SK-N-SH (cell line): ENCODE measurements around the gene TTLL1. TPM values are rescaled to one million over a fixed set of nuclear protein-coding genes. Genes with fewer than 3 reads are reported as not detected.

ENCODE experiments used
- CTCF ChIA-PET: fragments of 300-600, 350-600 bp; formaldehyde crosslinking; extraction: SDS; loops from one replicate; lab custom pipeline; 2021; lab: Yijun Ruan, JAX
- POLR2A ChIA-PET: fragments of 350-600 bp; sonication (Branson Sonifier 250); formaldehyde crosslinking; extraction: SDS; loops from one replicate; lab custom pipeline; 2020; ENCODE audit warnings: antibody characterized with exemption, inconsistent platforms; lab: Yijun Ruan, JAX
- DNase-seq: peaks from one replicate; pipeline ENCODE4 v3.0.0; 2012
- H2AFZ ChIP-seq: fragments of 200-600 bp; sonication (generic); 2 replicates; pipeline ENCODE4 v1.8.1; 2016; ENCODE audit warnings: antibody characterized with exemption, mild to moderate bottlenecking, low read depth
- H3F3A ChIP-seq: fragments of 200-600 bp; sonication (generic); replicated peaks from 2 replicates; pipeline ENCODE3; 2016; ENCODE audit warnings: antibody characterized with exemption, mild to moderate bottlenecking; ENCODE audit not compliant: insufficient read depth
- H3K27ac ChIP-seq, 2 experiments: fragments of 200-500 bp in 1 of 2; fragments of 200-600 bp in 1 of 2; sonication (Bioruptor generic) in 1 of 2; sonication (generic), shearing (Covaris generic) in 1 of 2; 2 replicates each; pipeline versions ENCODE4 v1.5.1 to v1.6.1; 2014 to 2016; ENCODE audit warnings: low read depth in 2 of 2, inconsistent platforms in 1 of 2, low read length in 1 of 2, mild to moderate bottlenecking in 1 of 2, mixed read lengths in 1 of 2
- H3K27me3 ChIP-seq: fragments of 200-600 bp; sonication (generic), shearing (Covaris generic); 2 replicates; pipeline ENCODE4 v1.6.1; 2016; ENCODE audit warnings: mixed run types; ENCODE audit not compliant: insufficient read depth
- H3K36me3 ChIP-seq, 2 experiments: fragments of 200-500 bp in 1 of 2; fragments of 200-600 bp in 1 of 2; sonication (Bioruptor generic) in 1 of 2; sonication (generic) in 1 of 2; replicated peaks in 1 of 2; 2 replicates each; pipeline versions ENCODE3 to v1.5.1; 2014 to 2016; ENCODE audit warnings: low read length in 1 of 2, mild to moderate bottlenecking in 1 of 2; ENCODE audit not compliant: insufficient read depth in 2 of 2, control insufficient read depth in 1 of 2
- H3K4me1 ChIP-seq, 2 experiments: fragments of 200-500 bp in 1 of 2; fragments of 200-600 bp in 1 of 2; sonication (Bioruptor generic) in 1 of 2; sonication (generic), shearing (Covaris generic) in 1 of 2; 2 replicates each; pipeline versions ENCODE4 v1.5.1 to v1.6.1; 2014 to 2016; ENCODE audit warnings: low read depth in 1 of 2, low read length in 1 of 2, mixed run types in 1 of 2; ENCODE audit not compliant: insufficient read depth in 2 of 2, control insufficient read depth in 1 of 2
- H3K4me2 ChIP-seq: fragments of 200-600 bp; sonication (generic), shearing (Covaris generic); 2 replicates; pipeline ENCODE4 v1.6.1; 2017; ENCODE audit warnings: mixed run types
- H3K4me3 ChIP-seq, 2 experiments: fragments of 200-500 bp in 1 of 2; fragments of 200-600 bp in 1 of 2; sonication (Bioruptor generic) in 1 of 2; sonication (generic), shearing (Covaris generic) in 1 of 2; 2 replicates each; pipeline versions ENCODE4 v1.5.1 to v1.8.1; 2014 to 2016; ENCODE audit warnings: low read depth in 2 of 2, inconsistent platforms in 1 of 2, low read length in 1 of 2, mild to moderate bottlenecking in 1 of 2, mixed read lengths in 1 of 2, moderate library complexity in 1 of 2
- H3K79me2 ChIP-seq: fragments of 200-600 bp; sonication (generic); 2 replicates; pipeline ENCODE4 v1.8.1; 2017; ENCODE audit warnings: mild to moderate bottlenecking; ENCODE audit not compliant: insufficient read depth
- H3K9ac ChIP-seq: fragments of 200-600 bp; sonication (generic); 2 replicates; pipeline ENCODE4 v1.6.1; 2017; ENCODE audit warnings: mixed run types
- H3K9me2 ChIP-seq: fragments of 200-600 bp; sonication (generic); 2 replicates; pipeline ENCODE4 v1.6.1; 2017; ENCODE audit warnings: mixed run types
- H3K9me3 ChIP-seq: fragments of 200-600 bp; sonication (generic); 2 replicates; pipeline ENCODE4 v1.6.1; 2017; ENCODE audit warnings: mixed run types, mild to moderate bottlenecking, moderate library complexity
- H4K20me1 ChIP-seq: fragments of 200-600 bp; sonication (generic); 2 replicates; pipeline ENCODE4 v1.6.1; 2017; ENCODE audit warnings: mild to moderate bottlenecking, mixed run types; ENCODE audit not compliant: insufficient read depth
- FOSL2 ChIP-seq: IDR thresholded peaks from 2 replicates; pipeline ENCODE4 v1.4.0; 2012; ENCODE audit warnings: low read depth, mild to moderate bottlenecking, moderate library complexity, borderline replicate concordance
- GABPA ChIP-seq: IDR thresholded peaks from 2 replicates; pipeline ENCODE4 v1.4.0; 2012; ENCODE audit warnings: low read depth, mild to moderate bottlenecking
- GATA2 ChIP-seq: sonication (generic); formaldehyde crosslinking; IDR thresholded peaks from 2 replicates; pipeline ENCODE4 v1.5.0; 2020; ENCODE audit warnings: mild to moderate bottlenecking, missing genetic modification reagents
- MXI1 ChIP-seq: IDR thresholded peaks from 2 replicates; pipeline ENCODE4 v1.6.1; 2012; ENCODE audit warnings: mild to moderate bottlenecking, low read depth, low read length, improper control_type of control experiment
- NRF1 ChIP-seq: IDR thresholded peaks from 2 replicates; pipeline ENCODE4 v1.6.1; 2012; ENCODE audit warnings: low read depth, mild to moderate bottlenecking, low read length
- POLR2AphosphoS5 ChIP-seq: IDR thresholded peaks from 2 replicates; pipeline ENCODE4 v1.6.1; 2012; ENCODE audit warnings: low read depth, low read length
- RCOR1 ChIP-seq: fragments of 150-350 bp; IDR thresholded peaks from 2 replicates; pipeline ENCODE4 v1.6.1; 2017; ENCODE audit warnings: antibody characterized with exemption, low read length
- REST ChIP-seq: IDR thresholded peaks from 2 replicates; pipeline ENCODE4 v1.6.1; 2012; ENCODE audit warnings: mild to moderate bottlenecking, low read depth, low read length, moderate library complexity
- SMC3 ChIP-seq: IDR thresholded peaks from 2 replicates; pipeline ENCODE4 v1.6.1; 2012; ENCODE audit warnings: low read depth, low read length, improper control_type of control experiment
- TAF1 ChIP-seq: IDR thresholded peaks from 2 replicates; pipeline ENCODE4 v1.6.1; 2012; ENCODE audit warnings: low read depth, mild to moderate bottlenecking, low read length, moderate library complexity, borderline replicate concordance
- TCF12 ChIP-seq: IDR thresholded peaks from 2 replicates; pipeline ENCODE4 v1.4.0; 2012
- TEAD4 ChIP-seq: IDR thresholded peaks from 2 replicates; pipeline ENCODE4 v1.4.0; 2012; ENCODE audit warnings: mild to moderate bottlenecking, borderline replicate concordance; ENCODE audit not compliant: insufficient read depth
- USF2 ChIP-seq: fragments of 150-350 bp; IDR thresholded peaks from 2 replicates; pipeline ENCODE4 v1.6.1; 2017; ENCODE audit warnings: antibody characterized with exemption, low read length, low read depth, borderline replicate concordance
- ZBTB33 ChIP-seq: IDR thresholded peaks from 2 replicates; pipeline ENCODE4 v1.4.0; 2012; ENCODE audit warnings: low read depth, borderline replicate concordance
- WGBS: methylation state at CpG from one replicate; pipeline ENCODE4 v1.1.6; 2017; ENCODE audit warnings: low lambda C conversion rate; 5-methylcytosine and 5-hydroxymethylcytosine counted together
- polyA plus RNA-seq, 3 experiments: library from polyadenylated mRNA; depleted of rRNA; stranded (reverse); fragments of >200 nt; gene quantifications; 2 replicates each; pipeline ENCODE4 v1.2.3, GENCODE V29; 2012

The TTLL1 gene
- polyA plus RNA-seq, 1 of the 3 experiments (the other 2 are of a cell fraction) = 14.0 TPM

GRCh38 chr22:43007519-43008102, 81.6 kb downstream of the TTLL1 start:
- Histone ChIP-seq H3K4me1 (peaks cover 20 to 22% of the 10 kb centered on the region in 2 experiments; a peak in 3 of 4 replicates), H3K9me2 (no peaks in the 10 kb centered on the region), H3K9ac (no peak overlapping the region), H3K4me2 (no peak overlapping the region), H3K27ac (peak overlapping the region in 1 of 2 experiments; percentile 23; a peak in 2 of 4 replicates), H3F3A (peaks cover 5% of the 10 kb centered on the region), H3K9me3 (no peaks in the 10 kb centered on the region), H3K36me3 (no peaks in the 10 kb centered on the region), H3K79me2 (peaks cover 95% of the 10 kb centered on the region), H2AFZ (no peak overlapping the region), H3K4me3 (no peak overlapping the region), H3K27me3 (no peaks in the 10 kb centered on the region), H4K20me1 (peaks cover 10% of the 10 kb centered on the region; the same call in 1 of the 2 replicates)
- ChIA-PET CTCF (no interaction called here), POLR2A (no interaction called here)
- 67% methylated on average over 4 of the region's 5 CpGs for WGBS
- no peak for DNase-seq
- no peak for TF ChIP-seq SMC3
- TF ChIP-seq NRF1 = no peak
- TF ChIP-seq RCOR1 = 0 out of 2 replicates have a peak, but pooled peaks have one; percentile 10
- TF ChIP-seq TEAD4 = no peak
- peak; percentile 26; the same call in 1 of the 2 replicates for TF ChIP-seq FOSL2

GRCh38 chr22:43006753-43007152, 82.4 kb downstream of the TTLL1 start:
- Histone ChIP-seq H3K4me1 (peaks cover 23 to 26% of the 10 kb centered on the region in 2 experiments), H3K4me2 (no peak overlapping the region), H3K36me3 (no peaks in the 10 kb centered on the region), H4K20me1 (peaks cover 10% of the 10 kb centered on the region; the same call in 1 of the 2 replicates), H2AFZ (no peak overlapping the region), H3K9ac (no peak overlapping the region), H3F3A (peaks cover 7% of the 10 kb centered on the region), H3K27ac (no peak overlapping the region), H3K79me2 (peaks cover 91% of the 10 kb centered on the region), H3K27me3 (no peaks in the 10 kb centered on the region), H3K4me3 (no peak overlapping the region), H3K9me2 (no peaks in the 10 kb centered on the region), H3K9me3 (no peaks in the 10 kb centered on the region)
- TF ChIP-seq REST (no peak), GABPA (no peak), USF2 (no peak), MXI1 (no peak), SMC3 (no peak), TCF12 (no peak), POLR2AphosphoS5 (no peak), TAF1 (no peak), NRF1 (no peak), GATA2 (CRISPR knock-in tag) (no peak), ZBTB33 (no peak)
- ChIA-PET POLR2A (no interaction called here), CTCF (no interaction called here)
- WGBS = 93% methylated on average over 6 of the region's 7 CpGs
- DNase-seq = no peak
